Cardiac fibroblast (primary cell): ENCODE results near the gene CRACDL.

Experiments used
- DNase-seq, 2 donors: peaks; one replicate each; pipeline versions ENCODE4 v3.0.0 to v3.0.0-alpha.2; 2010; ENCODE audit warnings: low read depth in 2 of 2
- H3K4me3 ChIP-seq, 2 donors: replicated peaks in 1 of 2; 1 replicate in 1 of 2; 2 replicates in 1 of 2; pipeline ENCODE4 v1.5.1; 2011; ENCODE audit warnings: low read depth in 2 of 2, low read length in 2 of 2, mild to moderate bottlenecking in 2 of 2, moderate library complexity in 1 of 2
- CTCF ChIP-seq: IDR thresholded peaks from one replicate; pipeline ENCODE4 v1.5.1; 2011; ENCODE audit warnings: low read depth, mild to moderate bottlenecking, low read length, inconsistent platforms

CRACDL gene

GRCh38 chr2:98921062-98921461, 15.0 kb downstream of the CRACDL start:
- no peak for DNase-seq
- no peak overlapping the region for H3K4me3 ChIP-seq

GRCh38 chr2:98917031-98917471, 19.0 kb downstream of the CRACDL start:
- no peak for TF ChIP-seq CTCF
- DNase-seq, result peak; percentile 80 to 93
- H3K4me3 ChIP-seq, result no peak overlapping the region

More at GRCh38 chr2:98921062-98921461, 15.0 kb downstream of the CRACDL start:
- TF ChIP-seq CTCF, result no peak

GRCh38 chr2:98915751-98916358, 20.2 kb downstream of the CRACDL start:
- TF ChIP-seq CTCF, result no peak
- DNase-seq, result peak; percentile 21 to 83

GRCh38 chr2:98914713-98915580, 21.1 kb downstream of the CRACDL start:
- no peak for TF ChIP-seq CTCF
- no peak overlapping the region for H3K4me3 ChIP-seq
- DNase-seq, result no peak

More at GRCh38 chr2:98915751-98916358, 20.2 kb downstream of the CRACDL start:
- no peak overlapping the region for H3K4me3 ChIP-seq

GRCh38 chr2:98913916-98914712, 21.9 kb downstream of the CRACDL start:
- no peak for TF ChIP-seq CTCF
- no peak overlapping the region for H3K4me3 ChIP-seq
- DNase-seq, result no peak
